T-helper 22 cell (primary cell): Measurements from ENCODE around the gene IL10RB.

Source experiments
- DNase-seq: peaks from one replicate; pipeline ENCODE4 v3.0.0-alpha.2; 2020; ENCODE audit warnings: low read depth

Gene IL10RB

DNA sequence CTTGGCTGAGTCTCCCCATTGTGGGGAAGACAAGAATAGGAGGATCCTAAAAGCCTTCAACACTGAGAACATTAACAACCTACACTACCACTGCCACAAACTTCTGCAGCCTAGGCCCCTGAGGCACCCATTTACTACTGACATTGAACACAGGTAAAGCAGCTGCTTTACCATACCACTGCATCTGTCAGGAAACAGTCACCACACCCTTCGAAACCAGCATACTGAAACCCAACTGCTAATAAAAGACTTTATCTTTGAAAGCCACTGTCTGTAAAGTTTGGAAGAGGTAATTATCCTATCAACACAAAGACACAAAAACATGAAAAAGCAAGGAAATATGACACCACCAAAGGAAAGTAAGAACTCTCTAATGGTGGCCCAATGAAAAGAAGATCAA is 66.0 kb downstream of the IL10RB start:
- no peak for DNase-seq

DNA sequence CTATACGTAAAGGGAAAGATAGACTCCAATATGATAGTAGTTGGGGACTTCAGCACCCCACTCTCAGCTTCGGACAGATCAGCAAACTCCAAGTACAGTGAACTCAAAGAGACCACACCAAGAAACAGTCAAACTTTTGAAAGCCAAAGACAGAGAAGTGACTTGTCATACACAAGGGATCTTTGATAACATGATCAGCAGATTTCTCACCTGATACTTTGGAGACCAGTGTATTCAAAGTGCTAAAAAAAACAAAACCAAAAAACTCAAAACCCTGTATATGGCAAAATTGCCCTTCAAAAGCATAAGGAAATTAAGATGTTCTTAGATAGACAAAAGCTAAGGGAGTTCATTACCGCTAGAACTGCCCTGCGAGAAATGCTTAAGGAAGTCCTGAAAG is 68.0 kb downstream of the IL10RB start:
- no peak for DNase-seq

DNA sequence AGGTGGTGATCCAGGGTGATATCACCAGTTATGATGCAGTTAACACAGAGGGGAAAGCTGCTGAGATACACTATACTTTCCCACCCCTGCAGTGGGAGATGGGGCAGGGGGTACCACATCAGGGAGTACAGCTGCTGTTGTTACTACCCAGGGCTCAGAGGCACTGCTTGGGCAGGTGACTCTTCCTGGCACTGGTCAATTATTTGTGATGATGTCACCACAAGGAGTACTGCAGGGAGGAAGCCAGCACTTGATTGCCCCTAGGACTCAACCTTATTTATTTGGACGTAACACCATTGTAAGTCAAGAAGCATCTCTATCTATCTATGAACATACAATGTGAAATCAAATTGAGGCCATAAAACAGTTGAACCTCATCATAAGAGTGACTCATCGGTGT is 68.7 kb downstream of the IL10RB start:
- DNase-seq: no peak

DNA sequence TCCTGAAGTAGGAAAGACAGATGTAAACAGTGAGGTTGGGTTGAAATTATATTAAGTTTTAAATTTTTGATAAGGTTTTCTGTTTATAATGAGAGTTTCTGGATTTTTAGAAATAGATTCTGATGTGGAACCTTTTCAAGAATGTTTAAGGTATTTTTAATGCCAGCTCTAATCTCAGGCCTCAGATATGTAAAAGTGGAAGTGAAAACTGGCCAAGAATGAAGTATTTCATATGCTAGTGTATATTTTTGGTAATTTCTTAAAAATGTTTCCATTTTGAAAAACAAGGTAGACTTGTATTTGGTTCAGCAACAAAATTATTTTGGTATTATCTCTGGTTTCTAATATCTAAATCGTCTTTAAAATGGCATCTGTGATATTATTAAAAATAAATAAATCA is 73.0 kb downstream of the IL10RB start:
- no peak for DNase-seq

DNA sequence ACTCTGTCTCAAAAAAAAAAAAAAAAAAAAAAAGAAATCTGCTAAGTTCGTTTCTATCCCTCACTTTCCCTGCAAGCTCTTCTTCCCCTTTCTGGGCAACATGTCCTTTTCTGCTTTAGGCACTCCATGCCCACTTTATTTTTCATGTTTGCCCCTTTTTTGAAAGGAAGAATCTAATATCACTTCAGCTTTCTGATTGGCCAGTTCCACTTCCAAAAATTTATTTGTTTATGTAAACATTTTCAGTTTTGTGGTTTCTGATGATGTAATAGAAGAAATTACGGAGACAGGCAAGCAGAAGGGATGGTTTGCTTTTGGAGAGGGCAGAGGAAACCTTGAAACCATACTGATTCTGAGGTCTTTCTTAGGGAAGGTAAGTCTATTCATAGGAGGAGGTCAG is 73.8 kb downstream of the IL10RB start:
- no peak for DNase-seq

DNA sequence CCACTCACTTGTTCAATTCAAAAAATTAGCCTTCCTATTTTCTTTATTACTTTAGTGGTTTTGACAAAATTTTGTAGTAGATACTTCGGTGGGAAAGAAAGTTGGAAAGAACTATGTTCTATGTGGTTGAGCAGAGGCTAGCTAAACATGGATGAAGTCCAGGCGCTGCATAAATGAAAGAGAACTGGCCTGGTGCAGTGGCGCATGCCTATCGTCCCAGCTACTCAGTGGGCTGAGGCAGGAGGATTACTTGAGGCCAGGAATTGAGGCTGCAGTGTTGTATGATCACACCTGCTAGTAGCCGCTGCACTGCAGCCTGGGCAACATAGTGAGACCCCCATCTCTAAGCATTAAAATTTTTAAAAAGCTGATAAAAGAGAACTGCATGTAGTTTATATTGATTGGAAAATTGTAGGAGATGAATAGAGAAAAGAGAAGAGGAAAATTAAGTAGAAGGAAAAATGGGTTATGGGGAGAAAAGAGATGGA is 79.6 kb downstream of the IL10RB start:
- DNase-seq: no peak
